ENCODE measurements around the gene CEACAM21. TPM values are rescaled to one million over a fixed set of nuclear protein-coding genes. Genes with fewer than 3 reads are reported as not detected.

Gene CEACAM21
- polyA plus RNA-seq: 1.5 TPM
- long read RNA-seq, donor 1: 0 reads
- long read RNA-seq, donor 2: 0 reads
- long read RNA-seq, donor 3: 0 reads
- long read RNA-seq, donor 4: 0 reads
- long read RNA-seq, donor 5, partial matches to known transcripts: 0 of 1 reads
- long read RNA-seq, donor 5, other reads (novel, unspliced or antisense): 0 of 1 reads
- long read RNA-seq, donor 6: 0 reads
- long read RNA-seq, donor 7: 0 reads
- long read RNA-seq, donor 8: 0 reads
- long read RNA-seq, donor 9: 0 reads
- long read RNA-seq, donor 10: 0 reads
- long read RNA-seq, donor 11, partial matches to known transcripts: 0 of 1 reads
- long read RNA-seq, donor 11, other reads (novel, unspliced or antisense): 0 of 1 reads

DNA sequence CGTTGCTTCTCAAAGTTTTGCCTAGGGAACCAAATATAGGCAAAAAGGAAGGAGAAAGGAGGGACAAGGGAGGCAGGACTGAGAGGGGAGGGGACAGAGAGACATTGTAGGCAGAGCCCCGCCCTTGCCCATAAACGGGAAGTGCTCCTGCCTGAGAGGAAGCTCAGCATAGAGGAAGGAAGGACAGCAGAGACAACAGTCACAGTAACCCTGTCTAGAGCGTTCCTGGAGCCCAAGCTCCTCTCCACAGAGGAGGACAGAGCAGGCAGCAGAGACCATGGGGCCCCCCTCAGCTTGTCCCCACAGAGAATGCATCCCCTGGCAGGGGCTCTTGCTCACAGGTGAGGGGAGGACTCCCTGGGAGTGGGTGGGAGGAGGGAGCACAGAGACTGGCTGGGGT, at the start of gene CEACAM21:
Gene CEACAM21, plus strand, starts transcription at position 169 of the 400 bp plus-strand sequence. Its CDS starts 109 bp downstream, at position 278.
- Histone ChIP-seq H3K4me3 (ENCODE audit: low read length) (no peak within 1 kb of the TSS), H3K27me3 (ENCODE audit: control insufficient read depth, insufficient read depth, low read length) (peaks cover 16% of the 10 kb centered on the region), H3K36me3 (ENCODE audit: control insufficient read depth, insufficient read depth, low read length) (no peaks in the 10 kb centered on the region), H3K9me3 (ENCODE audit: control insufficient read depth, low read depth, low read length) (no peaks in the 10 kb centered on the region), H3K4me1 (ENCODE audit: control insufficient read depth, insufficient read depth, low read length) (no peaks in the 10 kb centered on the region), H3K27ac (ENCODE audit: low read length) (no peak within 1 kb of the TSS)
- no peak for DNase-seq
- no CpG with 5 or more reads among the region's 4 CpGs for WGBS (ENCODE audit: insufficient coverage, low lambda C conversion rate)

DNA sequence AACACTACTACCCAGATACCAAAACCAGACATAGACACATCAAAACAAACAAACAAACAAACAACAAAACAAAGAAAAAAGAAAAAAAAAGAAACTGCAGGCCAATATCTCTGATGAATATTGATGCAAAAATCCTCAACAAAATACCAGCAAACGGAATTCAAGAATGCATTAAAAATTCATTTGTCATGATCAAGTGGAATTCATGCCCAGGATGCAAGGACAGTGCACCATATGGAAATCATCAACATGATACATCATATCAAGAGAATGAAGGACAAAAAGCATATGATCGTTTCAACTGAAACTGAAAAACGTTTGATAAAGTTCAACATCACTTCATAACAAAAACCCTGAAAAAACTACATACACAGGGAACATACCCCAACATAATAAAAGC, 48.9 kb upstream of the CEACAM21 start:
- H3K36me3 ChIP-seq (ENCODE audit: control insufficient read depth, insufficient read depth, low read length): no peaks in the 10 kb centered on the region
- H3K9me3 ChIP-seq (ENCODE audit: control insufficient read depth, low read depth, low read length): no peaks in the 10 kb centered on the region
- H3K4me1 ChIP-seq (ENCODE audit: control insufficient read depth, insufficient read depth, low read length): no peaks in the 10 kb centered on the region
- peaks cover 53% of the 10 kb centered on the region for H3K27me3 ChIP-seq (ENCODE audit: control insufficient read depth, insufficient read depth, low read length)
- 75% methylated on average over 1 of the region's 3 CpGs for WGBS (ENCODE audit: insufficient coverage, low lambda C conversion rate)
- no peak overlapping the region for H3K4me3 ChIP-seq (ENCODE audit: low read length)
- no peak for DNase-seq
- H3K27ac ChIP-seq (ENCODE audit: low read length): no peak overlapping the region

DNA sequence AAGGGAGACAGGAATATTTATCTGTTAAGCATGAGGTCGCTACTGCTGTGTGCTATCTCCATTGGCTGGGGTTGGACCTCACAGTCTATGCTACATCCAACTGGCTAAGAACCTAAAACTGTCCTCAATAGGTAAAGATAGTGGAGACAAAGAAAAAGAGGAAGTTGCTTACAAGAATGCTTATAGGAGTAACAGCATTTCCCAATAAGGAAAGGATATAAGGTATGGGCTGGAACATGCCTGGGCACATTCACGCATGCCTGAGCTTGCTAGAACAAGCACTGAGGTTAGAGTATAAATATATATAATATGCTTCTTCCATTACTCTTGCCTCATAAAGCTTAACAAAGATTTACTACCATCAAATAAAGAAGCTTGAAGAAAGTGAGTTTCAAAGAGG, 47.9 kb upstream of the CEACAM21 start:
- Histone ChIP-seq H3K9me3 (ENCODE audit: control insufficient read depth, low read depth, low read length) (no peaks in the 10 kb centered on the region), H3K27me3 (ENCODE audit: control insufficient read depth, insufficient read depth, low read length) (peaks cover 47% of the 10 kb centered on the region), H3K4me3 (ENCODE audit: low read length) (no peak overlapping the region), H3K27ac (ENCODE audit: low read length) (no peak overlapping the region), H3K4me1 (ENCODE audit: control insufficient read depth, insufficient read depth, low read length) (no peaks in the 10 kb centered on the region), H3K36me3 (ENCODE audit: control insufficient read depth, insufficient read depth, low read length) (no peaks in the 10 kb centered on the region)
- WGBS (ENCODE audit: insufficient coverage, low lambda C conversion rate): no CpG with 5 or more reads among the region's 2 CpGs
- no peak for DNase-seq

DNA sequence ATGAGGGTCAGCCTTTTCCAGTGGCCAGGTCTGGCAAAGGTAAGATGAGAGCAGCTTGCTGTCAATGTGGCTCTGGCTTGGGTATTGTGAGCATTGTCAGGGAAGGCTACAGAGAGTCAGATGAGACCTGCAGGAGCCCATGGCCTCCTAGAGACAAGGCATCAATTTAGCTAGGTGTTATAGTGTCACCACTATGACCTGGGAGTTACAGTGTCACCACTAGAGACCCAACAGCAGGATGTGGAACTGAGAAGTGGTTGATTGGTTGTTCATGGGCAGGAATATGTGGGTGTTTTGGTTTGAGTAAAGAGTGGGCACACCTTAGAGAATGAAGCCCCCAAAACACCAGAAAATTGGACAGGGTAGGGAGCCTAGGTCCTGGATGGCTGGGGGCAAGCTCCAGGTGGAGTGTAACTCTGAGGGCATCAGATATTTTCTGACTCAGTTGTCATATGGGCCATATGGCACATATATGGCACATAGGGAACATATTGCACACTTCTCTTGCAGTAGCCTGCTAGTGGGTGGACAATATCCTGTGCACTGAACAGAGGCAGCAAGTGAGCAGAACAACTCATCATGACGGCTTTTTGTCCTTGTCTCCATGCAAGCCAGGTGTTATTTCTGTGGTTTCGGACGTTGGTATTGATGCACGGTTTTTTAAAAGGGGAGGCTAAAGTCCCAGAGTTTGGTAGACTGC, 46.3 kb upstream of the CEACAM21 start:
- Histone ChIP-seq H3K36me3 (ENCODE audit: control insufficient read depth, insufficient read depth, low read length) (no peaks in the 10 kb centered on the region), H3K27ac (ENCODE audit: low read length) (no peak overlapping the region), H3K27me3 (ENCODE audit: control insufficient read depth, insufficient read depth, low read length) (peaks cover 40% of the 10 kb centered on the region), H3K4me1 (ENCODE audit: control insufficient read depth, insufficient read depth, low read length) (no peaks in the 10 kb centered on the region), H3K4me3 (ENCODE audit: low read length) (no peak overlapping the region), H3K9me3 (ENCODE audit: control insufficient read depth, low read depth, low read length) (no peaks in the 10 kb centered on the region)
- no peak for DNase-seq
- WGBS (ENCODE audit: insufficient coverage, low lambda C conversion rate): no CpG with 5 or more reads among the region's 4 CpGs

DNA sequence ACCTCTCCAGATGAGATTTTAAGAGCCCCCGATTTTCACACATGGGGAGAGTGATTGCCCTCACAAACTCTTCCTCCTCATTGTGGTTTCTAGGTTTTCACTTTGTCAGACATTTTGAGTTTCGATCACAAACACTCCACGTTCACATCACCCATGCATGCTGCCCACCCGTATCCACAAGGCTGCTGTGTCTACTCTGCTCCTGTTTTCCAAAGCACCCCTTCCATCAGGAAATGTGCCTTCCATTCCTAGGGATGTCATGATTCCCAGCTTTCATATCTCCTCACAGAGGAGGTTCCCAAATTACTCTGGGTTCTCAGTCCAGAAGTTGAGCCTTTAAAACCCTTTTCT, 45.8 kb upstream of the CEACAM21 start:
- 75% methylated on average over 2 of the region's 4 CpGs for WGBS (ENCODE audit: insufficient coverage, low lambda C conversion rate)
- Histone ChIP-seq H3K27ac (ENCODE audit: low read length) (no peak overlapping the region), H3K9me3 (ENCODE audit: control insufficient read depth, low read depth, low read length) (no peaks in the 10 kb centered on the region), H3K4me3 (ENCODE audit: low read length) (no peak overlapping the region), H3K27me3 (ENCODE audit: control insufficient read depth, insufficient read depth, low read length) (peaks cover 37% of the 10 kb centered on the region), H3K4me1 (ENCODE audit: control insufficient read depth, insufficient read depth, low read length) (no peaks in the 10 kb centered on the region), H3K36me3 (ENCODE audit: control insufficient read depth, insufficient read depth, low read length) (no peaks in the 10 kb centered on the region)
- no peak for DNase-seq

DNA sequence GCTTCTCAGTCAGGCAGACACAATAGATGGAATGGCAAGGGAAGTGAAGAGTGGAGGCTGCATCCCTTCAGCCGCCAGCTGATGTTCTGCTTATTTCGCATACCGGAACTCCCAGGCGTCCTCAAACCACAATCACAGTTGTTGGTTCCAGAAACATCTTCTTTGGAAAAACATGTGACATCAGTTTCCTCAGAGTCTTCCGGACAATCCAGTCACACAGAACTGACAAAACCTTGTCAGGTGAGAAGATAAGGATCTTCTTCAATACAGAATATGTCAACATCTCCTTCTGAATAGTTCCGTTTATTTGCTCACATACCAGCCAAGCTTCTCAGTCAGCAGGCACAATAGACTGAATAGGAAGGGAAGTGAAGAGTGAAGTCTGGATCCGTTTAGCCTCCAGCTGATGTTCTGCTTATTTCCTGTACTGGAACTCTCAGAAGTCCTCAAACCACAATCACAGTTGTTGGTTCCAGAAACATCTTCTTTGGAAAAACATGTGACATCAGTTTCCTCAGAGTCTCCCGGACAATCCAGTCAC, 45.1 kb upstream of the CEACAM21 start:
- no peak for DNase-seq
- H3K27me3 ChIP-seq (ENCODE audit: control insufficient read depth, insufficient read depth, low read length): peaks cover 33% of the 10 kb centered on the region
- no peaks in the 10 kb centered on the region for H3K4me1 ChIP-seq (ENCODE audit: control insufficient read depth, insufficient read depth, low read length)
- H3K27ac ChIP-seq (ENCODE audit: low read length): peak overlapping the region; percentile 38
- WGBS (ENCODE audit: insufficient coverage, low lambda C conversion rate): 67% methylated on average over 1 of the region's 8 CpGs
- H3K4me3 ChIP-seq (ENCODE audit: low read length): no peak overlapping the region
- H3K9me3 ChIP-seq (ENCODE audit: control insufficient read depth, low read depth, low read length): no peaks in the 10 kb centered on the region
- H3K36me3 ChIP-seq (ENCODE audit: control insufficient read depth, insufficient read depth, low read length): no peaks in the 10 kb centered on the region

DNA sequence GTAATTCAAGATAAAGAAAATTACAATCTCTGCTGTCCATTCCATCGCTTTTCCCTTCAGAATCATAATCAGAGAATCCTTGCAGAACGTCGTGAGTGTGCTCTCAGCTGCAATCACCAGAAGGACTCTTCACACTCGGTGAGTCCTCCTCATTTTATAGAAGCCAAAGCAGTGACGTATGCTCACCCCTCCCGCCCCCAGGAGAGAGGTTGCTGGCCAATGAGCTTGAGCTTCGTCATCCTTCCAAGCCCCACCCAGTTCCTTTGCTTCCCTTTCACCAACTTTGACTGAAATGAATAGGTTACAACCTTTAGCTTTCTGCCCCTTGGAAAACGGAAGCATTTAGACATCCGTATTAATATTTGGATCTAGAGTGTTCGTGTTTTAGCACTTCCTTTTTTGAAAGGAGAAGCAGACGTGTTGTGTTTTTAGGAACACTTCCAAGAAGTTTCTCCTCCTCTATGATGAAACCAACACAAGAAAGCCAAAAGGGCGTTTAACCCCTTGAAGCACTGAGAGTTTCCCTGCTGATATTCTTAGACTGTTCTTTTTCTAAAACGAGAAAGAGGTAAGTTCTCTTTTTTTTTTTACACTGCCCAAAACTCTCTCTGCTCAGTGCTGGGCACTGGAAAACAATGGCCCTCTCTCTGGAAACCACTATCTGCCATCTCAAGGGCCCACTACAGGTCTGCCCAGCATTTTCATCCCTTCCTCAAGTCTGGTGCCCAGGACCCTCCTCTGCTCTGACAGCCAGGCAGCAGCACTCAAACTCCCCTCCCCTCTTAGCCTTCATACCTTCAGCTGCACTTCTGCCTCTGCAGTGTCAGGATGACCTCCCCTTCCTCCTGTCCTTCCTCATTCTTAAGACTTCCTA, 44.3 kb upstream of the CEACAM21 start:
- Histone ChIP-seq H3K36me3 (ENCODE audit: control insufficient read depth, insufficient read depth, low read length) (no peaks in the 10 kb centered on the region), H3K27me3 (ENCODE audit: control insufficient read depth, insufficient read depth, low read length) (peaks cover 33% of the 10 kb centered on the region), H3K9me3 (ENCODE audit: control insufficient read depth, low read depth, low read length) (no peaks in the 10 kb centered on the region), H3K27ac (ENCODE audit: low read length) (peak overlapping the region; percentile 38), H3K4me1 (ENCODE audit: control insufficient read depth, insufficient read depth, low read length) (no peaks in the 10 kb centered on the region), H3K4me3 (ENCODE audit: low read length) (no peak overlapping the region)
- peak; percentile 12 to 26 for DNase-seq
- WGBS (ENCODE audit: insufficient coverage, low lambda C conversion rate): 55% methylated on average over 6 of the region's 13 CpGs

DNA sequence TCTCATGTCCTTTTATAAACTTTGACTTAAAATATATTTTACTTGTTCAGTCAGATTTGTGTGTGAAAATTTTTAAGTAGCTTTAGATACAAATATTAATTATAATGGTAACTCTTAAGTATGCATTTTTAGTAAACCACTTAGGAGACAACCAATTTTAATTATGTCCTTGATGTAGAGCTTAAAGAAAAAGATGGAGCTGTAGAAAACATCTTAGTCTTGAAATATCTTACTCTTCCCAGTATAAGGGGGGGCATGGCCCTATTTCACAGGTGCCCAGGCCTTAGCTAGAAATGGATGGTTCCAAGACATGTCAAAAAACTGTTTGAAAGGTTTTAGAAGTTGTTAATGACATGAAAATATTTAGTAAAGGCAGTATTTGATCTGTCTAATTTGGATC, 43.4 kb upstream of the CEACAM21 start:
- Histone ChIP-seq H3K27ac (ENCODE audit: low read length) (no peak overlapping the region), H3K4me1 (ENCODE audit: control insufficient read depth, insufficient read depth, low read length) (no peaks in the 10 kb centered on the region), H3K27me3 (ENCODE audit: control insufficient read depth, insufficient read depth, low read length) (peaks cover 35% of the 10 kb centered on the region), H3K9me3 (ENCODE audit: control insufficient read depth, low read depth, low read length) (no peaks in the 10 kb centered on the region), H3K4me3 (ENCODE audit: low read length) (no peak overlapping the region), H3K36me3 (ENCODE audit: control insufficient read depth, insufficient read depth, low read length) (no peaks in the 10 kb centered on the region)
- no peak for DNase-seq

DNA sequence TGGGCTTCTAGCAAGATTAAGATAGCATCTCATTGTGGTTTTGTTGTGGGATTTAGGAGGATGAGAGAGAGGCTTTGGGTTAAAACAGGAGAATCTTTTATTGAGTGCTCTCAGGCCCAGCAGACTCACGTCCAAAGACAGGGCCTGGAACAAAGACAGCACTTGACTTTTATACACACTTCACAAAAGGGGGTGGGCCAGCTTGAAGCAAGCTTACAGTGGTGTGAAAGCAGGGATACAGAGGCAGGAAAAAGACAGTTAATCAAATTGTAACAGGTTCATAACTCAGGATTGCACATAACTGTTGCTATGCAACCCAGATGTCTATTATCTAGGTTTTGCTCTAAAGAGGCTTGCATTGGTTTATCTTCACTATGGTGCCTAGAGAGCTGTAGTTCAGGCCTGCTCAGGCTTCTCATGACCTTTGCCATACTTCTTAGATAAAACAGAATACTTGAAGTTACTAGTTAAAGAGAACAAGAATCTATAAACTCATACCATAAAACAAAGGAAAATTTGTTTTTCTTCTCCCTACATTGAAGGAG, 42.2 kb upstream of the CEACAM21 start:
- H3K4me3 ChIP-seq (ENCODE audit: low read length): no peak overlapping the region
- H3K4me1 ChIP-seq (ENCODE audit: control insufficient read depth, insufficient read depth, low read length): no peaks in the 10 kb centered on the region
- H3K27me3 ChIP-seq (ENCODE audit: control insufficient read depth, insufficient read depth, low read length): peaks cover 35% of the 10 kb centered on the region
- H3K27ac ChIP-seq (ENCODE audit: low read length): no peak overlapping the region
- H3K36me3 ChIP-seq (ENCODE audit: control insufficient read depth, insufficient read depth, low read length): no peaks in the 10 kb centered on the region
- no peaks in the 10 kb centered on the region for H3K9me3 ChIP-seq (ENCODE audit: control insufficient read depth, low read depth, low read length)
- WGBS (ENCODE audit: insufficient coverage, low lambda C conversion rate): no CpG with 5 or more reads among the region's 1 CpG
- no peak for DNase-seq

DNA sequence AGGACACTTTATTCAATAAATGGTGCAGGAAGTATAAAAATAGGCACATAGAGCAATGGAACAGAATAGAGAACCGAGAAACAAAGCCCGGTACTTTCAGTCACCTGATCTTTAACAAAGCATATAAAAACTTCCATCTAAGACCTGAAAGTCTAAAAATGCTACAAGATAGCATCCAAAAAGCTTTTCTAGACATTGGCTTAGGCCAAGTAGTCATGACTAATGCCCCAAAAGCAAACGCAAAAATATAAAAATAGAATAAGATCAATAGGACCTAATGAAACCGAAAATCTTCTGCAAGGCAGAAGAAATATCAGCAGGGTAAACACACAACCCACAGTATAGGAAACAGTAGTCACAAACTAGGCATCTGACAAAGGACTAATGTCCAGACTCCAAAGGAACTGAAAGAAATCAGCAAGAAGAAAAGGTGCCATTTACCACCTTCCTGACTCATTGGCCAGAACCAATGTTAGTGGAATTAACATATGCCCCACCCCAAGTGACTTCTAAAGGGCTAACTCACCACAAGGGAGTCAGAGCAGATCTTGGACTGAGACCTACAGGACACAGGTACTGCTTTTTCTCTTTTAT, 40.8 kb upstream of the CEACAM21 start:
- H3K27me3 ChIP-seq (ENCODE audit: control insufficient read depth, insufficient read depth, low read length): peaks cover 29% of the 10 kb centered on the region
- H3K27ac ChIP-seq (ENCODE audit: low read length): no peak overlapping the region
- no peaks in the 10 kb centered on the region for H3K9me3 ChIP-seq (ENCODE audit: control insufficient read depth, low read depth, low read length)
- DNase-seq: no peak
- H3K36me3 ChIP-seq (ENCODE audit: control insufficient read depth, insufficient read depth, low read length): no peaks in the 10 kb centered on the region
- H3K4me3 ChIP-seq (ENCODE audit: low read length): no peak overlapping the region
- 75% methylated on average over 2 of the region's 4 CpGs for WGBS (ENCODE audit: insufficient coverage, low lambda C conversion rate)
- no peaks in the 10 kb centered on the region for H3K4me1 ChIP-seq (ENCODE audit: control insufficient read depth, insufficient read depth, low read length)

All from large intestine (tissue), 12 donors.